Gastroesophageal sphincter (tissue), 4 donors: Measurements from ENCODE around the gene PIGZ. TPM values are rescaled to one million over a fixed set of nuclear protein-coding genes. Genes with fewer than 3 reads are reported as not detected.

Experiments used
- ATAC-seq: fragments of 150-250 bp; one replicate; pipeline ENCODE4 v1.9.1; 2016; ENCODE audit warnings: mild to moderate bottlenecking, moderate library complexity
- H3K27ac ChIP-seq, 4 donors: fragments of 200-600 bp; sonication (generic) in 3 of 4; 1 replicate in 3 of 4; 2 replicates in 1 of 4; pipeline ENCODE4 v1.5.1; 2016 to 2019
- H3K27me3 ChIP-seq: fragments of 200-600 bp; sonication (generic); one replicate; pipeline ENCODE4 v1.5.1; 2019
- H3K36me3 ChIP-seq, 2 donors: fragments of 200-600 bp; sonication (generic); one replicate each; pipeline ENCODE4 v1.5.1; 2019; ENCODE audit warnings: control low read depth in 1 of 2
- H3K4me1 ChIP-seq, 3 donors: fragments of 200-600 bp; sonication (generic); 1 replicate in 2 of 3; 2 replicates in 1 of 3; pipeline ENCODE4 v1.5.1; 2016 to 2019; ENCODE audit warnings: control low read depth in 2 of 3
- H3K4me3 ChIP-seq, 2 donors: fragments of 200-600 bp; sonication (generic); one replicate each; pipeline ENCODE4 v1.5.1; 2019; ENCODE audit warnings: mild to moderate bottlenecking in 1 of 2, moderate library complexity in 1 of 2
- H3K9me3 ChIP-seq, 3 donors: fragments of 200-600 bp; sonication (generic); one replicate each; pipeline ENCODE4 v1.5.1; 2017 to 2019; ENCODE audit warnings: control low read depth in 2 of 3
- EP300 ChIP-seq: sonication (generic); formaldehyde crosslinking; IDR thresholded peaks from one replicate; pipeline ENCODE4 v1.6.1; 2017; ENCODE audit warnings: antibody characterized with exemption, mild to moderate bottlenecking
- POLR2A ChIP-seq, 2 donors: fragments of 450-650 bp; IDR thresholded peaks; one replicate each; pipeline ENCODE4 v1.6.1; 2017; ENCODE audit warnings: antibody characterized with exemption in 2 of 2, mild to moderate bottlenecking in 2 of 2, moderate library complexity in 1 of 2
- POLR2AphosphoS5 ChIP-seq: sonication (generic); formaldehyde crosslinking; IDR thresholded peaks from one replicate; pipeline ENCODE4 v1.6.1; 2017; ENCODE audit warnings: antibody characterized with exemption
- WGBS, 2 donors: methylation state at CpG; one replicate each; pipeline ENCODE4 v1.1.5; 2018; ENCODE audit warnings: low coverage in 1 of 2; 5-methylcytosine and 5-hydroxymethylcytosine counted together
- total RNA-seq, 4 donors: library from RNA; depleted of rRNA; stranded (reverse); fragments of >200 nt; gene quantifications; one replicate each; pipeline ENCODE4 v1.1.0, GENCODE V29; 2016
- TF ChIP-seq, protein P1 (sequence below), 4 experiments: fragments of 200-600 bp in 2 of 4; fragments of 450-650 bp in 2 of 4; sonication (generic) in 1 of 4; IDR thresholded peaks; one replicate each; pipeline ENCODE4 v1.5.1; 2017 to 2019; ENCODE audit warnings: antibody characterized with exemption in 4 of 4, mild to moderate bottlenecking in 2 of 4, moderate library complexity in 2 of 4

The PIGZ gene
- total RNA-seq, 4 donors from 2014 or later = 5.0 to 15.3 (median 10.5) TPM

DNA sequence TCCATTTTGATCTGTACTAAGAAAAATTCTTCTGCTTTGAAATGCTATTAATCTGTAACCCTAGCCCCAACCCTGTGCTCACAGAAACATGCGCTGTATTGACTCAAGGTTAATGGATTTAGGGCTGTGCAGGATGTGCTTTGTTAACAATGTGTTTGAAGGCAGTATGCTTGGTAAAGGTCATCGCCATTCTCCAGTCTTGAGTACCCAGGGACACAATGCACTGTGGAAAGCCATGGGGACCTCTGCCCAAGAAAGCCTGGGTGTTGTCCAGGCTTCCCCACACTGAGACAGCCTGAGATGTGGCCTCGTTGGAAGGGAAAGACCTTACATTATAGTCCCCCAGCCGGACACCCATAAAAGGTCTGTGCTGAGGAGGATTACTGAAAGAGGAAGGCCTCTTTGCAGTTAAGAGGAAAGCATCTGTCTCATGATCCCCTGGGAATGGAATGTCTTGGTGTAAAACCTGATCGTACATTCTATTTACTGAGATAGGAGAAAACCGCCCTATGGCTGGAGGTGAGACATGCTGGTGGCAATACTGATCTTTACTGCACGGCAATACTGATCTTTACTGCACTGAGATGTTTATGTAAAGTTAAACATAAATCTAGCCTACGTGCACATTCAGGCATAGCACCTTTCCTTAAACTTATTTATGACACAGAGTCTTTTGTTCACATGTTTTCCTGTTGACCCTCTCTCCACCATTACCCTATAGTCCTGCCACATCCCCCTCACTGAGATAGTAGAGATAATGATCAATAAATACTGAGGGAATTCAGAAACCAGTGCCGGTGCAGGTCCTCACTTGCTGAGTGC is 6.3 kb downstream of the PIGZ start:
- 85 to 86% methylated on average over 9 of the region's 9 CpGs for WGBS, 2 donors
- Histone ChIP-seq H3K4me1 (peaks cover 0 to 7% (median 0%) of the 10 kb centered on the region in 3 donors), H3K4me3 (no peak overlapping the region), H3K36me3 (no peaks in the 10 kb centered on the region), H3K9me3 (no peaks in the 10 kb centered on the region), H3K27ac (no peak overlapping the region), H3K27me3 (no peaks in the 10 kb centered on the region)
- no peak for ATAC-seq
- TF ChIP-seq, protein P1, sequence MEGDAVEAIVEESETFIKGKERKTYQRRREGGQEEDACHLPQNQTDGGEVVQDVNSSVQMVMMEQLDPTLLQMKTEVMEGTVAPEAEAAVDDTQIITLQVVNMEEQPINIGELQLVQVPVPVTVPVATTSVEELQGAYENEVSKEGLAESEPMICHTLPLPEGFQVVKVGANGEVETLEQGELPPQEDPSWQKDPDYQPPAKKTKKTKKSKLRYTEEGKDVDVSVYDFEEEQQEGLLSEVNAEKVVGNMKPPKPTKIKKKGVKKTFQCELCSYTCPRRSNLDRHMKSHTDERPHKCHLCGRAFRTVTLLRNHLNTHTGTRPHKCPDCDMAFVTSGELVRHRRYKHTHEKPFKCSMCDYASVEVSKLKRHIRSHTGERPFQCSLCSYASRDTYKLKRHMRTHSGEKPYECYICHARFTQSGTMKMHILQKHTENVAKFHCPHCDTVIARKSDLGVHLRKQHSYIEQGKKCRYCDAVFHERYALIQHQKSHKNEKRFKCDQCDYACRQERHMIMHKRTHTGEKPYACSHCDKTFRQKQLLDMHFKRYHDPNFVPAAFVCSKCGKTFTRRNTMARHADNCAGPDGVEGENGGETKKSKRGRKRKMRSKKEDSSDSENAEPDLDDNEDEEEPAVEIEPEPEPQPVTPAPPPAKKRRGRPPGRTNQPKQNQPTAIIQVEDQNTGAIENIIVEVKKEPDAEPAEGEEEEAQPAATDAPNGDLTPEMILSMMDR (IDR thresholded peaks at IDR 0.05) = no peak
- TF ChIP-seq POLR2AphosphoS5 = no peak
- no peak for TF ChIP-seq EP300
- no peak for TF ChIP-seq POLR2A (IDR thresholded peaks at IDR 0.05)

GRCh38 chr3:196954832-196955231 is 13.8 kb downstream of the PIGZ start:
- peaks cover 0 to 19% of the 10 kb centered on the region in 2 donors for H3K36me3 ChIP-seq
- no peak overlapping the region for H3K27ac ChIP-seq
- H3K4me1 ChIP-seq = no peaks in the 10 kb centered on the region
- no peak for ATAC-seq
- H3K9me3 ChIP-seq = no peaks in the 10 kb centered on the region
- TF ChIP-seq EP300 = no peak
- WGBS, 2 donors = 76 to 82% methylated on average over 6 to 7 of the region's 7 CpGs
- no peak overlapping the region for H3K4me3 ChIP-seq
- H3K27me3 ChIP-seq = no peaks in the 10 kb centered on the region

- no peaks in the 10 kb centered on the region for H3K4me1 ChIP-seq
- no peak overlapping the region for H3K4me3 ChIP-seq
- peaks cover 0 to 29% of the 10 kb centered on the region in 2 donors for H3K36me3 ChIP-seq
- ATAC-seq = no peak
- WGBS, 2 donors = 78 to 100% methylated on average over 1 to 2 of the region's 3 CpGs
- H3K27me3 ChIP-seq = no peaks in the 10 kb centered on the region
- TF ChIP-seq EP300 (no peak), POLR2A (IDR thresholded peaks at IDR 0.05) (no peak), POLR2AphosphoS5 (no peak)
- TF ChIP-seq, protein P1 (IDR thresholded peaks at IDR 0.05) = no peak
- H3K9me3 ChIP-seq = no peaks in the 10 kb centered on the region
- H3K27ac ChIP-seq = no peak overlapping the region
Measured at GRCh38 chr3:196951371-196951770, 17.3 kb downstream of the PIGZ start.

DNA sequence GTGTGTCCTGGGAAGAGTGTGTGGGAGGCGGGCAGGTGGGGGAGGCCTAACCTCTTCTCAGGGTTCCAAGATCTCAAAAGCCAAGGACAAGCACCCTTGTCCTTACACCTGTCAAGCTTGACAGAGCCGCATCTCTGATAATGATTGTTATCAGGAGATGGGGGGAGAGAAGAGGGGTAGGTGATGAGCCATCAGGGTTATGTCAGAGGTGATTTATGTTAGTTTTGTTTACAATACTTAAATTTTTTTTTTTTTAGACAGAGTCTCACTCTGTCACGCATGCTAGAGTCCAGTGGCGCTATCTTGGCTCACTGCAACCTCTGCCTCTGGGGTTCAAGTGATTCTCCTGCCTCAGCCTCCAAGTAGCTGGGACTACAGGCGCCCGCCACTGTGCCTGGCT is 18.9 kb downstream of the PIGZ start:
- Histone ChIP-seq H3K4me1 (peaks cover 0 to 3% (median 0%) of the 10 kb centered on the region in 3 donors), H3K4me3 (no peak overlapping the region), H3K9me3 (no peaks in the 10 kb centered on the region), H3K27ac (no peak overlapping the region), H3K36me3 (peaks cover 0 to 36% of the 10 kb centered on the region in 2 donors), H3K27me3 (no peaks in the 10 kb centered on the region)
- WGBS, 2 donors = 93 to 100% methylated on average over 3 of the region's 6 CpGs
- ATAC-seq = no peak
- TF ChIP-seq, protein P1 (IDR thresholded peaks at IDR 0.05) = no peak
- no peak for TF ChIP-seq POLR2AphosphoS5
- TF ChIP-seq POLR2A (IDR thresholded peaks at IDR 0.05) = no peak
- no peak for TF ChIP-seq EP300

DNA sequence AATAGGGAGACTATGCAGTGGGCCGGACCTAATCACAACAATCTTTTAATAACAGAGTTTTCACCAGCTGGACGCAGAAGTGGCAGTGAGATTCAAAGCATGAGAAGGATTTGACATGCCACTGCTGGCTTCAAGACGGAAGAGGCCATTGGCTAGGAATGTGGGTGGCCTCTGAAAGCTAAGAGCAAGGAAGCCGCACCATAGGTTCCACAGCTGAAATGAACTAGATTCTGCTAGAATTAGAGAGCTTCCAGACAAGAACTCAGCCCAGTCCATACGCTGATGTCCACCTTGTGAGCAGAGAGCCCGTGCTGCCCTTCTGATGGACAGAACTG is 19.4 kb downstream of the PIGZ start:
- no peak for TF ChIP-seq POLR2AphosphoS5
- TF ChIP-seq, protein P1 (IDR thresholded peaks at IDR 0.05) = no peak
- TF ChIP-seq EP300 = no peak
- no peak for TF ChIP-seq POLR2A (IDR thresholded peaks at IDR 0.05)
- ATAC-seq = no peak
- peaks cover 0 to 41% of the 10 kb centered on the region in 2 donors for H3K36me3 ChIP-seq
- H3K27me3 ChIP-seq = no peaks in the 10 kb centered on the region
- H3K27ac ChIP-seq = no peak overlapping the region
- H3K4me1 ChIP-seq = peaks cover 0 to 8% (median 0%) of the 10 kb centered on the region in 3 donors
- 70% methylated on average over 2 of the region's 6 CpGs; no CpG with 5 or more reads in 1 of the 2 donors for WGBS, 2 donors
- H3K9me3 ChIP-seq = no peaks in the 10 kb centered on the region
- H3K4me3 ChIP-seq = no peak overlapping the region
